Astrocyte (in vitro differentiated cells and primary cell): ENCODE measurements around the gene GYS1.

Experiments
- EZH2 ChIP-seq: IDR thresholded peaks from 2 replicates; pipeline ENCODE4 v1.6.1; 2012; ENCODE audit warnings: mild to moderate bottlenecking, low read length, inconsistent platforms; ENCODE audit not compliant: insufficient read depth
- TF ChIP-seq, protein P1 (sequence below): IDR thresholded peaks from 2 replicates; pipeline ENCODE4 v1.5.1; 2011; ENCODE audit warnings: low read depth, mild to moderate bottlenecking, inconsistent platforms, low read length, moderate library complexity; ENCODE audit not compliant: insufficient read depth

DNA sequence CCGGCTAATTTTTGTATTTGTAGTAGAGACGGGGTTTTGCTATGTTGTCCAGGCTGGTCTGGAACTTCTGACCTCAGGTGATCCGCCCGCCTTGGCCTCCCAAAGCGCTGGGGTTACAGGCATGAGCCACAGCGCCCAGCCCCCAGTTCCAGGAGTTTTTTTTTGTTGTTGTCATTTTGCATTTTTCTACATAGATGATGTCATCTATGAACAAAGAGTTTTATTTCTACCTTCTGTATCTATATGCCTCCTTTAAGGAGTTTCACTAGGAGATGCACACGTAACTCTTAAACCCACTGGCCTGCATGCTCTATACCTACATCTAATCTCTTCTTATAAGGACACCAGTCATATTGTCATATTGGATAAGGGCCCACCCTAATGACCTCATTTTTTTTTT is 54.9 kb downstream of the GYS1 start:
- TF ChIP-seq, protein P1, sequence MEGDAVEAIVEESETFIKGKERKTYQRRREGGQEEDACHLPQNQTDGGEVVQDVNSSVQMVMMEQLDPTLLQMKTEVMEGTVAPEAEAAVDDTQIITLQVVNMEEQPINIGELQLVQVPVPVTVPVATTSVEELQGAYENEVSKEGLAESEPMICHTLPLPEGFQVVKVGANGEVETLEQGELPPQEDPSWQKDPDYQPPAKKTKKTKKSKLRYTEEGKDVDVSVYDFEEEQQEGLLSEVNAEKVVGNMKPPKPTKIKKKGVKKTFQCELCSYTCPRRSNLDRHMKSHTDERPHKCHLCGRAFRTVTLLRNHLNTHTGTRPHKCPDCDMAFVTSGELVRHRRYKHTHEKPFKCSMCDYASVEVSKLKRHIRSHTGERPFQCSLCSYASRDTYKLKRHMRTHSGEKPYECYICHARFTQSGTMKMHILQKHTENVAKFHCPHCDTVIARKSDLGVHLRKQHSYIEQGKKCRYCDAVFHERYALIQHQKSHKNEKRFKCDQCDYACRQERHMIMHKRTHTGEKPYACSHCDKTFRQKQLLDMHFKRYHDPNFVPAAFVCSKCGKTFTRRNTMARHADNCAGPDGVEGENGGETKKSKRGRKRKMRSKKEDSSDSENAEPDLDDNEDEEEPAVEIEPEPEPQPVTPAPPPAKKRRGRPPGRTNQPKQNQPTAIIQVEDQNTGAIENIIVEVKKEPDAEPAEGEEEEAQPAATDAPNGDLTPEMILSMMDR = no peak
- TF ChIP-seq EZH2 = no peak
